AG04450 (cell line): Measurements from ENCODE around the gene NKIRAS2. TPM values are rescaled to one million over a fixed set of nuclear protein-coding genes. Genes with fewer than 3 reads are reported as not detected.

ENCODE experiments used
- CTCF ChIA-PET: fragments of 300-600, 350-600 bp; formaldehyde crosslinking; extraction: SDS; loops from one replicate; lab custom pipeline; 2022; ENCODE audit warnings: antibody characterized with exemption, inconsistent platforms; lab: Charles Lee
- POLR2A ChIA-PET: fragments of 350-600 bp; formaldehyde crosslinking; extraction: SDS; loops from one replicate; lab custom pipeline; 2021; ENCODE audit warnings: antibody characterized with exemption, inconsistent platforms; lab: Yijun Ruan, JAX
- DNase-seq: peaks from one replicate; pipeline ENCODE4 v3.0.0-alpha.2; 2011; ENCODE audit warnings: low read depth, low spot score
- H3K27ac ChIP-seq: one replicate; pipeline ENCODE4 v1.5.1; 2012; ENCODE audit warnings: low read depth, low read length, control low read depth
- H3K27me3 ChIP-seq: one replicate; pipeline ENCODE4 v1.6.0; 2012; ENCODE audit warnings: low read length; ENCODE audit not compliant: control insufficient read depth, insufficient read depth
- H3K4me3 ChIP-seq: 2 replicates; pipeline ENCODE4 v1.5.1; 2011; ENCODE audit warnings: mild to moderate bottlenecking, low read depth, low read length, control low read depth
- H3K9me3 ChIP-seq: 2 replicates; pipeline ENCODE4 v1.5.1; 2012; ENCODE audit warnings: low read length; ENCODE audit not compliant: control insufficient read depth, insufficient read depth
- polyA plus RNA-seq: library from polyadenylated mRNA; depleted of rRNA; stranded (reverse); fragments of >200 nt; gene quantifications from 2 replicates; pipeline ENCODE4 v1.2.3, GENCODE V29; 2011
- TF ChIP-seq, protein P1 (sequence below): IDR thresholded peaks from 2 replicates; pipeline ENCODE4 v1.5.1; 2011; ENCODE audit warnings: low read depth, low read length, control low read depth, inconsistent platforms

NKIRAS2 gene
- polyA plus RNA-seq, 1 experiment, result 46.5 TPM

DNA sequence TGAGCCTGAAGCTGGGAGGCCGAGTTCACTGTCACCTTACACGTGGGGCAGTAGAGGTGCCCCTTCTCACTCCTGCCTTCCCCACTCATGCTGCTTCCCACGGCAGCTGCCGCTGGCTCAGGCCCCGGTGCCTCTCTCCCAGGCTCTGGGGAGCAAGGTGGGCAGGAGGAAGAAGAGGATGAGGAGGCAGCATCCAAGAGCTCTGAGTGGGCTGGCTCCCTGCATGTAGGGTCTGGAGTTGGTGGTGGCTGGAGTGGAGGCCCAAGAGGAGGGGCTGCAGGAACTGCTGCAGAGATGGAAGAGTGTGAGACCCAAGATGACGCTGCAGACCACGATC lies 8.9 kb downstream of the NKIRAS2 start:
- POLR2A ChIA-PET, result no interaction called here
- Histone ChIP-seq H3K4me3 (no peak overlapping the region), H3K27ac (no peak overlapping the region), H3K9me3 (no peaks in the 10 kb centered on the region), H3K27me3 (peaks cover 19% of the 10 kb centered on the region)
- DNase-seq, result no peak
- CTCF ChIA-PET, result interaction anchor here (0.6 to 1.9 kb wide), 5 partner anchors 9 to 347 kb away, joined by 3 to 6 read pairs (median 3); partner anchors contain the start of gene NKIRAS2
- TF ChIP-seq, protein P1, sequence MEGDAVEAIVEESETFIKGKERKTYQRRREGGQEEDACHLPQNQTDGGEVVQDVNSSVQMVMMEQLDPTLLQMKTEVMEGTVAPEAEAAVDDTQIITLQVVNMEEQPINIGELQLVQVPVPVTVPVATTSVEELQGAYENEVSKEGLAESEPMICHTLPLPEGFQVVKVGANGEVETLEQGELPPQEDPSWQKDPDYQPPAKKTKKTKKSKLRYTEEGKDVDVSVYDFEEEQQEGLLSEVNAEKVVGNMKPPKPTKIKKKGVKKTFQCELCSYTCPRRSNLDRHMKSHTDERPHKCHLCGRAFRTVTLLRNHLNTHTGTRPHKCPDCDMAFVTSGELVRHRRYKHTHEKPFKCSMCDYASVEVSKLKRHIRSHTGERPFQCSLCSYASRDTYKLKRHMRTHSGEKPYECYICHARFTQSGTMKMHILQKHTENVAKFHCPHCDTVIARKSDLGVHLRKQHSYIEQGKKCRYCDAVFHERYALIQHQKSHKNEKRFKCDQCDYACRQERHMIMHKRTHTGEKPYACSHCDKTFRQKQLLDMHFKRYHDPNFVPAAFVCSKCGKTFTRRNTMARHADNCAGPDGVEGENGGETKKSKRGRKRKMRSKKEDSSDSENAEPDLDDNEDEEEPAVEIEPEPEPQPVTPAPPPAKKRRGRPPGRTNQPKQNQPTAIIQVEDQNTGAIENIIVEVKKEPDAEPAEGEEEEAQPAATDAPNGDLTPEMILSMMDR, result no peak

DNA sequence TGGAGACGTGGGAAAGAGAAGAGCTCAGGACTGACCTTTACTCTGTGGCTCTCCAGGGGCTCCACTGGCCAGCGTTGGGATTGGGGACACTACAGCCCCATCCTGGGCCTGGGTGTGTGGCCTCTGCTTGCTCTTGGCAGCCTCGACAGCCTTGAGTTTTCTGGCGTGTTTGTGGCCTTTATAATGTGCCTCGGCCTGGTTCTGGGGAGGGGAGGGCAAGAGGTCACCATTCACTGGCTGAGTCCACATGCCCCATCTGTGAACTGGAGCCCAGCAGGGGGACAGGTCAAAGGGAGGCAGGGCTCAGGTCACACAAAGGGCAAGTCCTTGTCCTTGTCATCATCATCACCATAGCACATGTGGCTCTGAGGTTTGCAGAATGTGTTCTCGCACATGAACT lies 11.7 kb downstream of the NKIRAS2 start:
- CTCF ChIA-PET, result no interaction called here
- no peak overlapping the region for H3K27ac ChIP-seq
- TF ChIP-seq, protein P1, result no peak
- POLR2A ChIA-PET, result no interaction called here
- H3K4me3 ChIP-seq, result no peak overlapping the region
- no peaks in the 10 kb centered on the region for H3K9me3 ChIP-seq
- no peak for DNase-seq
- H3K27me3 ChIP-seq, result peaks cover 21% of the 10 kb centered on the region

DNA sequence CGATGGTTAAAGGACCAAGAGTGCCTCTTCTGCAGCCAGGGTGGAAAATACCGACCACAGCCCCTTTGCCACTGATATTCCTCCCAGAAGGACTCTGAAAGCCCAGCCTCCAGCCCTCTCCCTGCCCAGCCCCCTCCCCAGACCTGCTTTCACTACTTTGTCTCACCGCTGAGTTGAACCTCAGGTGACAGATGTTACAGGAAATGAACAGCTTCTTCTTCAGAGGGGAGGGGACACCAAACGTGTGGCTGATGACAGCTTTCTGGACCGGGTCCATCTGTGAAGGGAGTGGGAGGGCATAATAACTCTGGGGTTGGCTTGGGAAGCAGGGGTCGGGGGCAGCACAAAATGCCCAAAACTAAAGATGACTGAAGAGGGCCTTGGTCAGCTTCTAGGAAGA lies 14.2 kb downstream of the NKIRAS2 start:
- Histone ChIP-seq H3K9me3 (no peaks in the 10 kb centered on the region), H3K27ac (no peak overlapping the region), H3K27me3 (peaks cover 33% of the 10 kb centered on the region), H3K4me3 (no peak overlapping the region)
- DNase-seq, result no peak
- ChIA-PET POLR2A (no interaction called here), CTCF (interaction anchor here (0.5 to 1.0 kb wide), 2 partner anchors 9 to 12 kb away, joined by 4 to 7 read pairs; no protein-coding TSS in a partner anchor)
- TF ChIP-seq, protein P1, result no peak

DNA sequence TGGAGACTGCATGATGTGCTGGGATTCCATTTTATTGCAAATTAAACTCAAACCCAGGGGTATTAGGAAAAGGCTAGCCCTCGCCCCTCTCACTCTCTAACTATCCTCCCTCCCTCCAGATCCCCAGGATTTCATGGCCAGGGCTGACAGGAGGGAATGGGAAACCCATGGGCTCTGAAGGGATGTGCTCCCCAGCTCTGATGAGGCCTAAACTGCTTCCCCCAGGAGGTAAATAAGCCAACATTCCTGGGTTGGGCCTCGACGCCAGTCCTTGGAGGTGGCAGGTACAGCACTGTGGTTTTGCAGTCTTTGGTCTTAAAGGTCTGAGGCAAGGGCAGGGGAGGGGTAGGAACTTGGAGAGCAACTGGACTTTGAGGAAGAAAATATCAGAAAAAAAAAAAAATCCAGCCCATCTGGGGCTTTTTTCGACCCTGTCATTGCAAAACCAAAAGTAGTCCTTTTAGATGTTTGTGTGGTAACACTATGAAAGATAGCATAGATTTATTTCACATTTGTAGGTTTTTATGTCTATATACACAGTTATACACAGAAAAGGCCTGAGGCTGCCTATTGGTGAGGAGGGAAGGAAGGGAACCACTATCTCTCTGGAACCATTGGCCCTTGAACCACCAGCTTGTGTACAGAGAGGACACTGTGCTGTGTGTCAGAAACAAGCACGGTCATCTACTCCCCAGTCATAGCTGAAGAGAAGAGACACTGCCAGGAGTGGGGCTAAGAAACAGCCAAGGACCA lies 18.5 kb downstream of the NKIRAS2 start:
- peaks cover 38% of the 10 kb centered on the region for H3K27me3 ChIP-seq
- DNase-seq, result no peak
- no peak overlapping the region for H3K27ac ChIP-seq
- no peak overlapping the region for H3K4me3 ChIP-seq
- H3K9me3 ChIP-seq, result peaks cover 4% of the 10 kb centered on the region; the same call in 1 of the 2 replicates
- TF ChIP-seq, protein P1, result no peak
- ChIA-PET POLR2A (no interaction called here), CTCF (interaction anchor here (1.6 to 1.9 kb wide), 2 partner anchors 10 to 13 kb away, joined by 3 to 4 read pairs; no protein-coding TSS in a partner anchor)
